Dedifferentiated amniotic fluid mesenchymal stem cell (primary cell): ENCODE results near the gene C8A.

Experiments used
- DNase-seq: peaks from one replicate; pipeline ENCODE4 v3.0.0-alpha.2; 2016; ENCODE audit errors: extremely low spot score

Gene C8A

DNA sequence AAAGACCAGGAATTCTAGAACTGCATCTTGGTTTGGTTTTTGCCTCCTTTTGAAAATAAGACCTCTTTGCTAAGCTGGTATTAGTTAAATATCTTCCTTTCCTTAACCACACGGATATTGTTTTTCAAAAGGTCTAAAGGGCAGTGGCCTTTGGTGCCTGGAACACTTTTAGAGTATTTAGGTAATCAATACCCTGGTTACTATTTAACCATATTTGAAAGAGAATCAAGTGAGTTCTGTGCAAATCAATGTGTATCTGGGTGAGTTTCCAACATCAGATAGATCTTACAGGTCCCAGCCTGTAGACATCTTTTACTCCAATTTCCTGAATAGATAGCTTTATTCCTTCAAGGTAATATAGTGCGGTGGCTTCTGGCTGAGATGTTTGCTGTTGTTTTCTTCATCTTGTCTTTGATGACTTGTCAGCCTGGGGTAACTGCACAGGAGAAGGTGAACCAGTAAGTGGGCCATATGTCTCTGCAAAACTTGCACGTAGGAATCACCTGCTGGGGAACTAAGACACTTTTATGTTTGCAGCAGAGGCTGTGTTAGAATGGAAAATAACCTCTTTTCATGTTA is at the start of gene C8A:
C8A (plus strand) TSS at position 277 of the 579 bp plus-strand sequence; CDS start at position 382, 105 bp downstream.
- DNase-seq: no peak

DNA sequence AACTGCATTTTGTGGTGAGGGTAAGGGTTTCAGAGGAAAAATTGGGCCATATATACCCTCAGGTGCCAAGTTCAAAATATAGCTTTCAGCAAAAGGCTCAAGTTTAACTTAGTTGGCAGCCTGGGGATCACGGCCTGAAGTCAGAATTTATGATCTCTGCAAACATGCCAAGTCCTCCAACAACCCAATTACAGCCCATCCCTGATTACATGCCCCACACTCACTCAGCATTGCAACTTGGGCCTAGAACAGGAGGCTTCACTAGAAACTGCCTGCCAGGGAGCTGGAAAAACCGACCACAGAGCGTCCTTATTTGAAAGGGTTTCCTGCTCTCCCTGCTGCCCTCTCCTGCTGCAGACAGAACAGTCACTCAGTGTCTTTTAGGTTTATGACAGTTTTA is 47.8 kb upstream of the C8A start:
- no peak for DNase-seq

DNA sequence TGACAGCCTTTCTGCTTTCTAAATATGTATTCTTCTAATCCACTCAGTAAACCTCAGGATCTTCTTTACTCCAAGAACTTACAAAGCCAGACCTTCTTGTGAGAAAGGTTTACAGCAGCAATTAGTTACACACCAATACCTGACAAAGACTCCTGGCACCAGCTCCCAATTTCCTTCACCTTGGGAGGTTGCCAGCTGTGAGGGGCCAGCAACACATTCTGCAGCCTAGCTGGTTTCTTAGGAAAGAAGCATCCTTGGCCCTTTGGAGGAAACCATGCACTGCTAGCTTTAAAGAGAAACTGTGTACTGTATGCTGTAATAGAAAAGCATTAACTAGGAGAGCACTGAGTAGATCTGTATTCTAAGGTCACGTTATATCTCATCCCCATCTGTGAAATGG is 46.2 kb upstream of the C8A start:
- DNase-seq: no peak

DNA sequence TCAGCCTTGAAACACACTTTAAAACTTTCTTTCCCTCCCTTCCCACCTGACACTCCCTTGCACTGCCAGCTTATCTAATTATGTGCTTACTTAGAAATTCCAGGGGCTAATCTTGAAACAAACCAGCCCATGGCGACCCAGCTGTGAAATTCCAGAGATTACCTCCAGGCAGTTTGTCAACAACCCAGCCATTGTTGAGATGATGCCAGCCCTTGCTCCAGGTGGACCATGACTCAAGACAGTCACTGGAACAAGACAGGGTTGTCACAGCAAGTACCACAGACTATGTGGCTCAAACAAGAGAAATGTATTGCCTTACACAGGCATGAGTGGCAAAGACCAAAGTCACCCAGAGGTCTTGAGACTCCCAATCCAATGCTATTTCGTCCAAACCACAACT is 43.3 kb upstream of the C8A start:
- DNase-seq: no peak

DNA sequence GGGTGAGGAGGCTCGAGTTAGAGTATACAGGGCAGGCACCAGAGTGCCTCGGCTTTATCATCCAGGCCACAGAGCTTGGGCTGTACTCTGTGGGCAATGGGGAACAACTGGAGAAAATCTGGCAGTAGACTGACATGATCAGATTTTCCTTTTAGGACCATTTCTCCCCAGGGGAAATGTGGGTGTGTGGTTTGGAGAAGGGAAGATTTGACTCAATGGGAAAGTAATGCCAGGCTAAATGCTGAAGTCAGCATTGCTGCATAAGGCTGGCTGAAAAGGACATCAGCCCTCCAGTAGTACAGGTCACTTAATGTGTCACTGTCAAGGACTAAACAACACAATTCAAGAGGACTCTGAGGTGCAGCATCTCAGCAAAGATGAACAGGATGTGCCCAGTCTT is 40.4 kb upstream of the C8A start:
- no peak for DNase-seq

DNA sequence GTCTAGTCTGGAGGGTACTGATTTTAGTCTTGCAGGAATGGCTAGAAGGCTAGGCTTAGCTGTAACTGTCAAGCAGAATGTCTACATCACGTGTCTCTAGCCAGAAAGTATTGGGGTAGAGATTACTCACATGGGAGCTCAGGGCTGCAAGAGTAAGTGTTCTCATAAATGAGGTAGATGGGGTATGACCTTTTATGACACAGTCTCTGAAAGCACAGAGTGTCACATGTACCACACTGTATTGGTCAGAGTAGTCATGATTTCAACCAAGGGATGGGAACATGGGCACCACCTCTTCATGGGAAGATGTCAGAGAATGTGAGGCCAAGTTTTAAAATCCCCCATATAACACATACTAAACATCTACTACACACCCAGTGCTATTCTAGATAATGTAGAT is 38.3 kb upstream of the C8A start:
- no peak for DNase-seq

DNA sequence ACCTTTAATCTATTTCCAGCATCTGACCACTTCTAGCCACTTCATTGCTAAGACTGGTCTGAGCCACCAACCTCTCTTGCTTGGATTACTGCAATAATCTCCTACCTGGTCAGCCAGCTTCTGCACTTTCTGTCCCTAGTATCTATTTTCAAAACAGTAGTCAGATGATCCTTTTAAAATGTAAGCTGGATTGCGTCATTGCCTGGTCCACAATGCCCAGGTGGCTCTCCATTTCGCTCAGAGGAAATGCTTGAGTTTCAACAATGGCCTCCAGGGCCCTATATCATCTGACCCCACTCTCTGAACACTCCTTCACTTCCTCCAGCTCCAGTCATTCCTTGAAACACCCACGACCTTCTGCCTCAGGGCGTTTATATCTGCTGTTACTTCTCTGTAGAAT is 37.7 kb upstream of the C8A start:
- DNase-seq: no peak

DNA sequence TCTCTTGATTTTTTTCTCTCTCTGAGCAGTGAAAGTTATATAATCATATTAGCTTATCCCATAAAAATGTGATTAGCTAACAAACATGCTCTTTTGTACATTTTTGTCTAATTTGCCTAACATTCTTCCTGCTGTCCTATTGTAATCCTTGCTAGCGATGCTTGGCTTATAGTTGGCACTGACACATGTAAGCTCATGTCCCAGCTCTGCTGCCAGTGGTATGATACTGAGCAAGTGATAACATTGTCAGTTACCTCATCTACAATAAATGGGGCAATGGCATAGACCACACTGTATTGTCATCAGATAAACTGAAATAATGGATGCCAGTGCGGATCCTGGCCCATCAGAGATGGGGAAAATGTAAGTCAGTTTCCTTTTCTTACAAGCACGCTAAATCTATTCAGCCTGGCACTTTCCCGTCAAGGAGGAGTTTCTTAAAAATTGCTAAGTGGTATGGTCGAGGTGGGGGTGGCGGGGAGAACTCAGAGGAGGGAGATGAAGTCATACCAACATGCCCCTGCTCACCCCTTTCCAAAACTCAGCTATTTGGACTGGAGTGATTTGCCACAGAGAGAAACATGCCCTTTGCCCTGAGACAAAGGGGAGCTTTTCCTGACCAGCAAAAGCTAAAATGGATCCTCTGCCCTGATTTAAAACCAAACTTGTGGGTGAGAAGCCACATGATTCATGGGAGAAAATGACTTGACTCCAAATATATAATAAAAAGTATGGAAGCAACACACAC is 36.7 kb upstream of the C8A start:
- peak; percentile 20 for DNase-seq

DNA sequence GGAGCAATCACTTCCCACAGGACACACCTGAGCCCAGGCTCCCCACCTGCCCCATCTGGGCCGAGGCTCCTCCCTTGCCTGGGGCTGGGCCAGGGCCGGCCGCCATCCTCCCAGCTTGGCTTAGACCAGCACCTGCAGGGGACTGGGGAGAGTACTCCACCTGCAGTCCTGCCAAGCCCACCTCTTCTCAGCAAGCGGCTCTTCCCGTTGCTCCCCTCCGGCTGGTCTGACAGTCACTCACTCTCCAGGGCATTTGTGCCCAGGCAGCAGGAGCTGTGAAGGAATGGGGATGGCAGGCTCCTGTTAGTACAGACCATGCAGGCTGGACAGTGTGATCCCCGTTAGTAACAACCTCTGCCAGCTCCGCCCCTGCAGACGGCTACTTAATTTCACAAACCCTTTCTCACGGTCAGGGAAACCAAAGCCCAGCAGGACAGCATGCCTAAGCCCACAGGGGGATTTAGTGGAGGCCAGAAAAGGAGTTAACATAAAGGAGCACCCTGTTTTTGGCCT is 35.2 kb upstream of the C8A start, which contains the start of gene FYB2:
FYB2 (minus strand) TSS at position 18 of the 513 bp plus-strand sequence. CDS start 114 bp downstream, outside the sequence.
- no peak for DNase-seq

DNA sequence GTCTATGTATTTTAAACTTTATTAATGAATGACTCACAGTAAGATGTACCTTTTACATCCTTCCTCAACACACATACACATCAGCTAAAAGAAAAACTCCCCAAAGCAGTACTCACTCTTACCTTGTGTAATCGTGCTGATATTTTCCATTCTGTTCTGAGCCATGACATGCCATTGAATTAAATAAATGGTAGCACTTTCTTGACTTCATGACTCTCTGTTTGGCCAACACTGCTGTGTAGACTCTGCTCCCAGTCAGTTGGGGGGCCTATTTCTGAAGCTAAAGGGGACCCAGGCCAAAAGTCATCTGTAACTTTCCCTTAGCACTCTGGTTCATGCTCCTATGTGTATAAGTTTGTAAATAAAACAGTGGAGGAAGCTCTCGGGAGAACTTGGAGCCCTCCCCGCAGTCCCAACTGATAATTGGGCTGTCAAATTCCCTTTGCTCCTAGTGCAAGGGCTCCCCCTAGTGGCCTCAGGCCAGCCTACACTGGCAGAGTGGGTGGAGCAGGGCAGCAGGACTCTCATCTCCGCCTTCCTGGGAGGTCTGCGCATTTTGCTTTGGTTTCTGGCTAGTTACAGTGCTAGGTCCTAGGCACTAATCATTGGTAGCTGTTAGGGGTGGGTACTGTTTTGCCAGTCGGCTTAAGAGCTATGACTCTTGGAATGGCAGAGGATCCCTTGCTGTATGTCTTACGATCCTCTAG is 33.7 kb upstream of the C8A start:
- peak; percentile 78 for DNase-seq

DNA sequence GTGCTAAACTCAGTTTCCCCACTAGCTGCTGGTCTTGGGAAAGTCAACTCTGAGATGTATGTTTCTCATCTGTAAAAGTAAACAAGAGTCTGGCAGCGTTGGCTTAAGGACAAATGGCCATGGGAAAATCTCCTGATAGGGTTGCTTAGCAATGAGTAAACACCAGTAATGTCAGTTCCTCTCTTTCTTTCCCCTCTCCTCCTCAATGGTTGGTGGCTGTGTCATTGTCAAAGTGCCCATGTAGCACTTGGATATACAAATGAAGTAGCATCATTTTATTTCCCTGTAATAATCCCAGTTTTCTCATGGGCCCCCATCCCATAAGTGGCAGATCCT is 33.2 kb upstream of the C8A start:
- no peak for DNase-seq

DNA sequence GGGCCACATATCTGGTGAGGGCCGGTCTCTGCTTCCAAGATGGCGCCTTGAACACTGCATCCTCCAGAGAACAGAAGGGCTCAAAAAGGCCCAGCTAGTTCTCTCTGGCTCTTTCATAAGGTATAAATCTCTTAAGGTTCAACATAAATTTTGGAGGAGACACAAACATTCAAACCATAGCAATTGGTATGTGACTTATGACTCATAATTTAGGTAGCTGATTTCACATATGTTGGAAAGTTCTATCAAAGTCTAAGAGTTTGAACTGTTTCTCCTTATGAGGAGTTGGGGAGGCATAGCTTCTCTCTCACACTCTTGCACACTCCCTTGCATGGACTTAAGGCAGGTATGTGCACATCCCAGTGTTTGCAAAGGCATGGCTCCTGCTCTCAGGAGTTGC is 30.3 kb upstream of the C8A start:
- no peak for DNase-seq

DNA sequence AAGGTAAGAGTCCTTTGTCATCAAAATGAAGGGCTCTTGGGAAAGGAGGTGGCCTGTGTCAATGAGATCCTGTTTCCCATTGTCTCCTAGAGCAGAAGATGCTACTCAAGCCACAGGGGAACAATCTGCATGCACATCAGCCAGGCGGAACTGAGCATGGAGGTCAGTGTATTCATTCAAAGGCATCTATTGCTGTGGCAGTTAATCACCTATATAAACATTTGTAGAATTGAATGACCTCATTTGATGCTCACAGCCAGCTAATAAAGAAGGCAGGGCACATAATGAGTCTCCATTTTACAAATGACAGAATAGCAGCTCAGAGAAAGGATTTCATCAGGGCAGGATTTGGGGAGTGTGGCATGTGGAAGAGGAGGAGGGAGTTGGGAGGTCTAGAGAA is 29.7 kb upstream of the C8A start:
- DNase-seq: no peak

DNA sequence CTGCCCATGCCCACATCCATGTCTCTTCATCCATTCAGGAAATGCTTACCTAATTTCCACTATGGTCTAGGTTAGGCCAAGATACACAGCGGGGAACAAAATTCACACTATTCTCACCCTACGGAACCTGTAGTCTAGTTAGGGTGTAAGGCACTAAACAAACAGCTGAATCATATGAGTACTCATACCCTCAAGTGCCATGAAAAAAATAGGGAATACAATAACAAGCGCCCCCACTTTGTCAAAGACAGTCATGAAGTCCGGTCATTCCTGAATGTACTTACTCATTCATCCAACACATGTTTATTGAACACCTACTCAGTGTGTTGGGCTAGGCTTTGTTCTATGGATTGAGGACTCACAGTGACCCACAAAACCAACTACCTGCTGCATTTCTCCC is 29.2 kb upstream of the C8A start:
- no peak for DNase-seq

DNA sequence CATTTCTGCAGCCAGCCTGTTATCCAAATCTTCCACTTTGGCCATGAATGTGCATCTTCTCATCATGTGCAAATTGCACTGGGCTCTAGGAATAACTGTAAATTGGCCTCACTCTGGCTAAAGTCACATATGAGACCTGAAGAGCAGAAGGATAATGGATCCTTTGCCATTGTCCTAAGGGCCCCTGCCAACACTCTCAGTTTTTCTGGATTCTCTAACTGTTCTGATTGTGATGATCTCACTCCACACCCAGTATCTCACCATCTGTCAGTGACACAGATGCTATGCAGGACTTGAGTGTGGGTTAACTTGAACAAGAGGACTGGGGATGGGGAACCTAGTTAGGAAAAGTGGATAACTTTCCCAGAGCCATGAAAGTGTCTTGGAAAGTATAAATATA is 26.9 kb upstream of the C8A start:
- DNase-seq: no peak

DNA sequence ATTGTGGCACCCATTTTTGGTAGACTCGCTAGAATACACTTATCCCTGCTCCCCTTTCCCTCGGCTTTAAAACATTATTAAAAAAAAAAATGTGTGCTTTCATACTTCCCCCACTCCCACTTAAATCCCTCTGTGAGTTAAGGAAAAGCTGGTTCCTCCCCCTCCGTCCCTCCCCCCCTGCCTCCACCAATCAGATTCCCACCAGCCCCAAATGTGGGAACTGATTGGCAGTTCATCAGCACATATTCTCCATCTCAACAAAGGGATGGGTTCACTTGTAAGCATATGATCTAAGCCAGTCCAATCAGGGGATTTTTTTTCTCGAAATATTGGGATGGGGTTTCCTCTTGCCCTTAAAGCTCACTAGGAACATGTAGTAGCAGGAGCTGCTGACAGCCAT is 24.5 kb upstream of the C8A start:
- DNase-seq: no peak

DNA sequence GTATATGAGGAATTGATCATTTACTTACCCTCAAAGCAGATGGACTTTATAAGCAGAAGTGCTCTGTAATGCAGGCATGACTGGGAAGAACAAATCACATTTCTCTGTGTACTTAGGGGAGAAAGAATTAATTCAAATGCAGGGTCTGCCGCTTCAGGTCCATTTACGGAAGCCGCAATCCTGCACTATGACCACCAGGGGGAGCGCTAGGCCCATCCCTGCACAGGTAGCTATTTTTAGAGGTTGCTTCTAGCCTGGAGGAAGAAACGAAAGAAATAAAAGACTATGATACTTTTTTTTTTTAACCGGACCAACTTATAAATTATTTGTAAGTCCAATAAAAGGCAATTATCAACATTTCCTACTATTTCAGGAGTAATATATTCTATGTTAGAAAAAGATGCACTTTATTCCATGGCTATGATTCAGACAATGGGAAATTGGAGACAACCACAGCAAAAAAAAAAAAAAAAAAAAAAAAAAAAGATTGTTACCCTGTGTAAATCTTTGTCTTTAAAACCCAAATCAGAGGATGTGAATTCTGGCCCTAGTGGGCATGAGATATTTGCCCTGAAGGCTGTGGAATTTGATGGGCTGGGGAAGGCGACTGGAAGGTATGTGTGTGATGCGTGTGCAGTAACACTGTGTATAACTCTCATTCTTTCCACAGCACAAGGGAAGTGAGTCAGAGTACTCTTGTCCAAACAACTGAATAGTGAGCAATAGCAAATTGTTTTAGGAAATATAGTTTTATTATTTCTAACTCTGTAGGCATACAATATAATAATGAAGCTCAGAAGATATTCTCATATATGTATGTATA is 22.5 kb upstream of the C8A start:
- peak; percentile 95 for DNase-seq

DNA sequence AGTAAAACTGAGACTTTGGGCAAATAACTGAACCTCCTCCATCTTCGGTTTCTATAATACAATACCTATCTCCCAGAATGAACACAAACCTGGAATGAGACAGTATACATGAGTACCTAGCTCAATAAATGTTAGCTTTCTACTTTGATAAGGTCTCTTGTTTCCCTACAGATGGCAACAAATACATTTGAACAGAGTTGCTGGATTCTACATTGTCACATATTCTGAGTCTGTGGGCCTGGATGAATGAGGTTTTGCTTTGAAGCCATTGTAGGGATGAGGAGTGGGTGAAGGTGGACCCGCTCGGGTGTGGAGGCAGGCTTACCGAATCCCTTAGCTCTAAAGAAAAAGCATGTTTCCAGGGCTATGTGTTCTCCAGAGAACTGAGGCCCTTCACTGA is 21.5 kb upstream of the C8A start:
- DNase-seq: no peak

DNA sequence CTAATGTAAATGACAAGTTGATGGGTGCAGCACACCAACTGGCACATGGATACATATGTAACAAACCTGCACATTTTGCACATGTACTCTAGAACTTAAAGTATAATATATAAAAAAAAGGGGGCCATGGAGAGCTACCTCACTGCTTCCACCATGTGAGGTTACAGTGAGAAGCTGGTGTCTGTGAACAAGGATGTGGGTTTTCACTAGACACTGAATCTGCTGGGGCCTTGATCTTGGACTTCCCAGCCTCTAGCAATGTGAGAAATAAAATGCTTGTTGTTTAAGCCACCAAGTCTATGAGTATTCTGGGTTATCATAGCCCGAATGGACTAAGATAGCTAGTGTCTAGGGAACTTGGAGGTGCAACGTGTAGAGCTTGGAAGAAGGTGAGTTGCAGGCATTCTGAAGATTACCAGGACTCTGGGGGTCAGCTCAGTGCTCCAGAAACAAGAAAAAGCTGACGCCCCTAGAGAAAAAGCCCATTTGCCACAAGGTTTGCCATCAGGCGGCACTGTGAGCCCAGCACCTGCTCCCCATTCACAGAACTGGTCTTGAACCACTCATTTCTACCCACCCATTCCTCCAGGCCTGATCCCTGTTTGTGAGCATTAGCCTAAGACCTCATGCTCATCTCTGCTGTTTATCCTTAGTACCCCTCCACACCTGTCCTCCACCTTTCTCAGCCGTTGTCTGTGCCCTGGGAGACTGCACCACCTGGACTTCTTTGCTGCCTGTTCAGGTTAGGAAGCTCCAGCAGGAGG is 20.3 kb upstream of the C8A start:
- DNase-seq: no peak

DNA sequence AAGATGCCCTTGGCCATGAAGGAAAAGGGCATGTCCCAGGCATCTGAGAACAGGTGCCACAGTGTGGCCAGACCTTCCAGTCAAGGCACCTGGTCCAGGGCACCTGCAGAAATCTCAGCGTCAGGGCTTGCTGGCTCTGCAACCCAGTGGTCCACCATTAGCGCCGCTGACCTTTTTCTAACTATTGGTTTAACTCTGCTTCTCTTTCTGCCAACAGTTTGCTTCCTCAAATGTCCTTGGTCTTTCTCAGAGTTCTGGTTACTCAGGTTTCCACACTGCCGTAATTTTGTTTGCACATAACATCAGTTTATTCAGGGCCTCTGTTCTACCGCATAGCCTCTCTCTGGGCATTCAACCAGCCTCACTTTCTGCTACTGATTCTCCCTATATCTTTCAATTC is 18.9 kb upstream of the C8A start:
- no peak for DNase-seq

DNA sequence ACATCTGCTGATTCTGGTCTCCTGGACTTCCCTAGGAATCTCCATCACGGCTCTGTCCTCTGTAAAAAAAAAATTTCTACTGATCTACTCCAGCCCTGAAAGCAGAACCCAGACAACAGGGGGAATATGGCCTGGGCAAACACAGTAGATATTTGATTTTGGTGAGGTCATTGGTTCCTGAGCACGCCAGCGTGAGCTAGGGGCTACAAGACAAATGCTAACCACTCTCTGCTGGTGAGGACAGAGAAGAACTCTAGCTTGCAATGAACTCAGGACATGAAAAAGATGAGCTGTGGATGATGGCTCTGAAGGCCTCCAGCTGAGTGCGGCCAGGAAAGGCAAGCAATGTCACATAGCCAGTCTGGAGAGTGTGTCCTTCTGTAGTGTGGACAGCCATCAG is 18.2 kb upstream of the C8A start:
- no peak for DNase-seq
